Omental fat pad (tissue), 4 donors: Measurements from ENCODE around the gene TMEM88. TPM values are rescaled to one million over a fixed set of nuclear protein-coding genes. Genes with fewer than 3 reads are reported as not detected.
A peak's percentile ranks its signal among the peaks of the same experiment; 100 is the strongest.

ENCODE experiments used
- ATAC-seq: fragments of 150-250 bp; one replicate; pipeline ENCODE4 v1.9.1; 2016; ENCODE audit warnings: mild to moderate bottlenecking, moderate library complexity; ENCODE audit not compliant: low FRiP score
- DNase-seq: peaks from one replicate; pipeline ENCODE4 v3.0.0-alpha.2; 2019; ENCODE audit warnings: low spot score
- total RNA-seq, 4 donors: library from RNA; depleted of rRNA; stranded (reverse); fragments of >200 nt; gene quantifications; one replicate each; pipeline ENCODE4 v1.1.0, GENCODE V29; 2016
- TF ChIP-seq, protein P1 (sequence below), 3 donors: fragments of 450-650 bp; IDR thresholded peaks; one replicate each; pipeline ENCODE4 v1.5.1; 2016 to 2017; ENCODE audit warnings: antibody characterized with exemption in 3 of 3, mild to moderate bottlenecking in 3 of 3, moderate library complexity in 2 of 3

The TMEM88 gene
- total RNA-seq, 4 donors from 2014 or later = 20.2 to 99.9 (median 24.6) TPM

DNA sequence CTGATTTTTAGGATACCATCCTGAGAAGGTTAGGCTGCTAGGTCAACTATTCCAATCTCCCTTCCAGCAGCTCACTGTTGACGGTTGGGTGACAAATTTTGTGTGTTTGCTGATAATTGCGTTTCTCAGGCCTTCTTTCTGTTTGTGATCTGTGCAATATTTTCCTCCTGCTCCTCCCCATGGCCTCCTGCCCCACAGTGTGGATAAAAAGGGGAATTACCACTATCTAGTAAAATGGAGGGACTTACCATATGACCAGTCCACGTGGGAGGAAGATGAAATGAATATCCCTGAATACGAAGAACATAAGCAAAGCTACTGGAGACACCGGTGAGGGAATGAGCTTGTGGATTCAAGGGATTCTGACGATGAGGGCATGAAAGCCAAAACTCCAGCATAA is 42.9 kb downstream of the TMEM88 start:
- TF ChIP-seq, protein P1, sequence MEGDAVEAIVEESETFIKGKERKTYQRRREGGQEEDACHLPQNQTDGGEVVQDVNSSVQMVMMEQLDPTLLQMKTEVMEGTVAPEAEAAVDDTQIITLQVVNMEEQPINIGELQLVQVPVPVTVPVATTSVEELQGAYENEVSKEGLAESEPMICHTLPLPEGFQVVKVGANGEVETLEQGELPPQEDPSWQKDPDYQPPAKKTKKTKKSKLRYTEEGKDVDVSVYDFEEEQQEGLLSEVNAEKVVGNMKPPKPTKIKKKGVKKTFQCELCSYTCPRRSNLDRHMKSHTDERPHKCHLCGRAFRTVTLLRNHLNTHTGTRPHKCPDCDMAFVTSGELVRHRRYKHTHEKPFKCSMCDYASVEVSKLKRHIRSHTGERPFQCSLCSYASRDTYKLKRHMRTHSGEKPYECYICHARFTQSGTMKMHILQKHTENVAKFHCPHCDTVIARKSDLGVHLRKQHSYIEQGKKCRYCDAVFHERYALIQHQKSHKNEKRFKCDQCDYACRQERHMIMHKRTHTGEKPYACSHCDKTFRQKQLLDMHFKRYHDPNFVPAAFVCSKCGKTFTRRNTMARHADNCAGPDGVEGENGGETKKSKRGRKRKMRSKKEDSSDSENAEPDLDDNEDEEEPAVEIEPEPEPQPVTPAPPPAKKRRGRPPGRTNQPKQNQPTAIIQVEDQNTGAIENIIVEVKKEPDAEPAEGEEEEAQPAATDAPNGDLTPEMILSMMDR (IDR thresholded peaks at IDR 0.05) = peak in 1 of 3 donors; percentile 15
- DNase-seq = no peak
- ATAC-seq = peak; percentile 79

DNA sequence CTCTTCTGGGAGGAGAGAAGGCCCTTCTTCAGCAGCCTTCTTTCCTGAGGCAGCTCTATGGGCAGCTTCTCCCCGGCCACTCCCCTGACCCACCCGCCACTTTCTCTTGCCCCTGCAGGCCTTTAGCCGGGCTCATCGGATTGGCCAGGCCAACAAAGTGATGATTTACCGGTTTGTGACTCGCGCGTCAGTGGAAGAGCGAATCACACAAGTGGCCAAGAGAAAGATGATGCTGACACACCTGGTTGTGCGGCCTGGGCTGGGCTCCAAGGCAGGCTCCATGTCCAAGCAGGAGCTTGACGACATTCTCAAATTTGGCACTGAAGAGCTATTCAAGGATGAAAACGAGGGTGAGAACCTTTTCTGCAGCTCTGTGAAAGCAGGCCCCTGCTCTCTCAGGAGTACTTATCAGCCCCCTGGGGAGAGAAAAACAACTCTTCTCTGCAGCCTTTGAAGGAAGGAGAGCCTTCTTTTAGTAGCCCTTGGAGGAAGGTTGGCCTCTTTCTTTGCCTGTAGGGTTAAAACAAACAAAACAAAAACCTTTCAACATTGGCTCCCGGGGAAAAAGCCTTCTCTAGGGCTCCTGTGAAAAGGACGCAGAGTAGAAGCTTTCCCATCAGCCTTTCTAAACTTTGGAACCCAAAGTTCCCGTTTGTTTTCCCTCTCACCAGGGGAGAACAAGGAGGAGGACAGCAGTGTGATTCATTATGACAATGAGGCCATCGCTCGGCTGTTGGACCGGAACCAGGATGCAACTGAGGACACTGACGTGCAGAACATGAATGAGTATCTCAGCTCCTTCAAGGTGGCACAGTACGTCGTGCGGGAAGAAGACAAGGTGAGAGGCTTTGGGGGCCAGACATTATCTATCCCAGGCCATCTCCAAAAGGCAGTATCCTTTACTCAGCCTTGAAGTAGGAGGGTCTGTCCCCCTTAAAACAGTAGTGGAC is 48.6 kb downstream of the TMEM88 start:
- ATAC-seq (no peak), DNase-seq (no peak)
- TF ChIP-seq, protein P1 (IDR thresholded peaks at IDR 0.05) = no peak

Other genes with a start within 250 kb of the TMEM88 start
- gene FXR2, start 240.2 kb upstream of the TMEM88 start, total RNA-seq = 10 to 100 TPM; 17.8 to 30.3 (median 22.7) TPM
- gene SAT2, start 227.2 kb upstream of the TMEM88 start, total RNA-seq = 10 to 100 TPM; 55.5 to 81.3 (median 66.2) TPM
- gene SHBG, start 224.9 kb upstream of the TMEM88 start, total RNA-seq = 1 to 10 TPM in 1 of 4 donors, under 1 TPM in 1, not detected in 2; 0.37 to 2.5 TPM
- gene ATP1B2, start 204.1 kb upstream of the TMEM88 start, total RNA-seq = 1 to 10 TPM in 1 of 4 donors, under 1 TPM in 2, not detected in 1; 0.28 to 1.4 (median 0.48) TPM
- 10 to 100 TPM; 18.1 to 26.3 (median 19.3) TPM for gene TP53, start 167.6 kb upstream of the TMEM88 start, total RNA-seq
- 1 to 10 TPM; 3.5 to 6.8 (median 4.3) TPM for gene WRAP53, start 166.6 kb upstream of the TMEM88 start, total RNA-seq
- gene EFNB3, start 149.9 kb upstream of the TMEM88 start, total RNA-seq = 1 to 10 TPM in 3 of 4 donors, under 1 TPM in 1; 0.47 to 4.3 (median 2.4) TPM
- under 1 TPM; 0.19 to 0.95 (median 0.65) TPM for gene DNAH2, start 137.3 kb upstream of the TMEM88 start, total RNA-seq
- gene KDM6B, start 20.8 kb upstream of the TMEM88 start, total RNA-seq = 10 to 100 TPM in 3 of 4 donors, 1 to 10 TPM in 1; 4.8 to 52.8 (median 34.6) TPM
- 100 to 1,000 TPM in 1 of 4 donors, 10 to 100 TPM in 3; 61.2 to 209 (median 68.2) TPM for gene NAA38, start 2.5 kb downstream of the TMEM88 start, total RNA-seq
- gene CYB5D1, start 2.9 kb downstream of the TMEM88 start, total RNA-seq = 10 to 100 TPM in 1 of 4 donors, 1 to 10 TPM in 3; 9.0 to 33.5 (median 9.3) TPM
- 10 to 100 TPM; 47.0 to 77.6 (median 57.3) TPM for gene CHD3, start 33.7 kb downstream of the TMEM88 start, total RNA-seq
- 10 to 100 TPM in 2 of 4 donors, 1 to 10 TPM in 2; 4.1 to 19.1 (median 9.7) TPM for gene RNF227, start 61.2 kb downstream of the TMEM88 start, total RNA-seq
- 1 to 10 TPM; 1.6 to 2.9 (median 2.6) TPM for gene KCNAB3, start 74.8 kb downstream of the TMEM88 start, total RNA-seq
- 10 to 100 TPM; 30.0 to 73.3 (median 48.3) TPM for gene TRAPPC1, start 76.9 kb downstream of the TMEM88 start, total RNA-seq
- 10 to 100 TPM; 14.8 to 24.7 (median 19.8) TPM for gene CNTROB, start 77.1 kb downstream of the TMEM88 start, total RNA-seq
- gene GUCY2D, start 147.5 kb downstream of the TMEM88 start, total RNA-seq = under 1 TPM in 2 of 4 donors, not detected in 2; 0.09 to 0.12 TPM
- 1 to 10 TPM; 3.8 to 9.8 (median 8.2) TPM for gene ALOX15B, start 184.0 kb downstream of the TMEM88 start, total RNA-seq
- not detected for gene ALOX12B, start 232.7 kb downstream of the TMEM88 start, total RNA-seq